KOPT-K1 (cell line): ENCODE data around the gene AFMID.
"Not testable (repeated sequence)": the region's sequence is repeated elsewhere in the genome, so short reads cannot be mapped to it uniquely, and the experiment has no call there.

Experiments
- H3K27ac ChIP-seq: fragments of 200-600 bp; sonication (generic); 2 replicates; pipeline ENCODE4 v1.5.1; 2016; ENCODE audit warnings: antibody characterized with exemption, mild to moderate bottlenecking, low read depth, low read length; ENCODE audit not compliant: poor library complexity, severe bottlenecking
- H3K36me3 ChIP-seq: fragments of 200-600 bp; sonication (generic); 2 replicates; pipeline ENCODE4 v1.5.1; 2017; ENCODE audit warnings: antibody characterized with exemption, mild to moderate bottlenecking, low read length, moderate library complexity; ENCODE audit not compliant: insufficient read depth
- H3K9me3 ChIP-seq: fragments of 200-600 bp; sonication (generic); 2 replicates; pipeline ENCODE4 v1.5.1; 2017; ENCODE audit warnings: antibody characterized with exemption, low read length, mild to moderate bottlenecking; ENCODE audit not compliant: insufficient read depth, poor library complexity, severe bottlenecking

AFMID gene

GRCh38 chr17:78231991-78232858 is 45.1 kb downstream of the AFMID start:
- H3K9me3 ChIP-seq, result no peaks in the 10 kb centered on the region
- H3K36me3 ChIP-seq, result no peaks in the 10 kb centered on the region
- no peak overlapping the region for H3K27ac ChIP-seq

GRCh38 chr17:78232859-78233173 is 45.7 kb downstream of the AFMID start:
- H3K9me3 ChIP-seq, result no peaks in the 10 kb centered on the region

GRCh38 chr17:78233678-78234077 is 46.5 kb downstream of the AFMID start:
- H3K27ac ChIP-seq, result no peak overlapping the region
- H3K9me3 ChIP-seq, result no peaks in the 10 kb centered on the region
- H3K36me3 ChIP-seq, result no peaks in the 10 kb centered on the region

More at GRCh38 chr17:78232859-78233173, 45.7 kb downstream of the AFMID start:
- Histone ChIP-seq H3K36me3 (no peaks in the 10 kb centered on the region), H3K27ac (no peak overlapping the region)

- no peak overlapping the region for H3K27ac ChIP-seq
- no peaks in the 10 kb centered on the region for H3K36me3 ChIP-seq
- no peaks in the 10 kb centered on the region for H3K9me3 ChIP-seq
Measured at GRCh38 chr17:78234261-78234865, 47.2 kb downstream of the AFMID start.

- not testable (repeated sequence) for H3K9me3 ChIP-seq, H3K36me3 ChIP-seq, H3K27ac ChIP-seq
Measured at GRCh38 chr17:78235022-78235421, 47.9 kb downstream of the AFMID start.

GRCh38 chr17:78235885-78236284 is 48.7 kb downstream of the AFMID start:
- Histone ChIP-seq H3K9me3 (no peaks in the 10 kb centered on the region), H3K27ac (no peak overlapping the region), H3K36me3 (no peaks in the 10 kb centered on the region)

GRCh38 chr17:78236362-78237127 is 49.4 kb downstream of the AFMID start:
- Histone ChIP-seq H3K36me3 (no peaks in the 10 kb centered on the region), H3K27ac (no peak overlapping the region), H3K9me3 (no peaks in the 10 kb centered on the region)

GRCh38 chr17:78237401-78238012 is 50.3 kb downstream of the AFMID start:
- Histone ChIP-seq H3K27ac (no peak overlapping the region), H3K9me3 (no peaks in the 10 kb centered on the region)

GRCh38 chr17:78238823-78239488 is 51.8 kb downstream of the AFMID start:
- H3K36me3 ChIP-seq, result no peaks in the 10 kb centered on the region
- no peak overlapping the region for H3K27ac ChIP-seq
- H3K9me3 ChIP-seq, result no peaks in the 10 kb centered on the region

More at GRCh38 chr17:78237401-78238012, 50.3 kb downstream of the AFMID start:
- no peaks in the 10 kb centered on the region for H3K36me3 ChIP-seq

- H3K36me3 ChIP-seq, result no peaks in the 10 kb centered on the region
- H3K9me3 ChIP-seq, result no peaks in the 10 kb centered on the region
- H3K27ac ChIP-seq, result no peak overlapping the region
Measured at GRCh38 chr17:78239489-78239931, 52.3 kb downstream of the AFMID start.

- no peak overlapping the region for H3K27ac ChIP-seq
- peaks cover under 1% of the 10 kb centered on the region for H3K9me3 ChIP-seq
- no peaks in the 10 kb centered on the region for H3K36me3 ChIP-seq
Measured at GRCh38 chr17:78240012-78240655, 53.0 kb downstream of the AFMID start.

- H3K36me3 ChIP-seq, result no peaks in the 10 kb centered on the region
- no peak overlapping the region for H3K27ac ChIP-seq
- peaks cover 7% of the 10 kb centered on the region for H3K9me3 ChIP-seq
Measured at GRCh38 chr17:78240839-78241238, 53.7 kb downstream of the AFMID start.

- peaks cover 7% of the 10 kb centered on the region for H3K9me3 ChIP-seq
- H3K27ac ChIP-seq, result no peak overlapping the region
- no peaks in the 10 kb centered on the region for H3K36me3 ChIP-seq
Measured at GRCh38 chr17:78241277-78242023, 54.3 kb downstream of the AFMID start.
